Right cardiac atrium (tissue), 5 donors: ENCODE measurements around the gene AHCYL2. TPM values are rescaled to one million over a fixed set of nuclear protein-coding genes. Genes with fewer than 3 reads are reported as not detected.

ENCODE experiments used
- polyA plus RNA-seq: library from polyadenylated mRNA; stranded (reverse); fragments of 200-250 nt; gene quantifications from one replicate; pipeline ENCODE4 v1.2.3, GENCODE V29; 2013
- total RNA-seq, 4 donors: library from RNA; stranded (reverse); fragmentation: NEBNext Ultra II Directional; extraction: Animal tissue kit (Norgen Biotek cat#: 25700); gene quantifications; one replicate each; pipeline ENCODE4 v1.2.1, GENCODE V29; 2021
- donor health status: healthy with polysubstance abuse.
- donor health status: DM: no; HTN: yes; CAD: no.
- donor health status: DM: no; HTN: no; CAD: no.
- donor health status: DM: no; HTN: yes; CAD: no; lungs with severe emphysema.
- donor health status: DM: yes; HTN: yes; CAD: no.

The AHCYL2 gene
- total and polyA plus RNA-seq, 5 donors = 1.8 to 8.8 (median 7.1) TPM

Other genes starting within 250 kb of the AHCYL2 start
- gene TNPO3, start 169.9 kb upstream of the AHCYL2 start, total RNA-seq = 10 to 100 TPM; 23.0 to 29.5 (median 27.2) TPM
- gene TNPO3, start 169.9 kb upstream of the AHCYL2 start, polyA plus RNA-seq = 12.2 TPM
- gene TSPAN33, start 80.3 kb upstream of the AHCYL2 start, total RNA-seq = 10 to 100 TPM; 12.8 to 17.8 (median 13.2) TPM
- gene TSPAN33, start 80.3 kb upstream of the AHCYL2 start, polyA plus RNA-seq = 7.4 TPM
- 10 to 100 TPM in 2 of 4 donors, 1 to 10 TPM in 2; 8.3 to 12.6 (median 9.6) TPM for gene SMO, start 36.4 kb upstream of the AHCYL2 start, total RNA-seq
- gene SMO, start 36.4 kb upstream of the AHCYL2 start, polyA plus RNA-seq = 4.9 TPM
- 10 to 100 TPM in 3 of 4 donors, 1 to 10 TPM in 1; 9.5 to 16.7 (median 13.8) TPM for gene STRIP2, start 209.4 kb downstream of the AHCYL2 start, total RNA-seq
- gene STRIP2, start 209.4 kb downstream of the AHCYL2 start, polyA plus RNA-seq = 7.1 TPM